Measurements from ENCODE around the gene ZNF423. TPM values are rescaled to one million over a fixed set of nuclear protein-coding genes. Genes with fewer than 3 reads are reported as not detected.

The ZNF423 gene
- total RNA-seq, 1 experiment from 2014 or later: 11.1 TPM

- Histone ChIP-seq H3K4me1 (ENCODE audit: insufficient read depth, low read length, poor library complexity, severe bottlenecking) (no peaks in the 10 kb centered on the region), H3K4me3 (ENCODE audit: low read depth, low read length, poor library complexity, severe bottlenecking) (no peak overlapping the region), H3K9me3 (ENCODE audit: low read depth, low read length, poor library complexity, severe bottlenecking) (no peaks in the 10 kb centered on the region), H3K27ac (ENCODE audit: low read depth, low read length, poor library complexity, severe bottlenecking) (no peak overlapping the region), H3K36me3 (ENCODE audit: insufficient read depth, low read length, poor library complexity, severe bottlenecking) (no peaks in the 10 kb centered on the region), H3K27me3 (replicated peaks; ENCODE audit: insufficient read depth, low read depth, low read length, poor library complexity) (no peaks in the 10 kb centered on the region)
- TF ChIP-seq, protein P1, sequence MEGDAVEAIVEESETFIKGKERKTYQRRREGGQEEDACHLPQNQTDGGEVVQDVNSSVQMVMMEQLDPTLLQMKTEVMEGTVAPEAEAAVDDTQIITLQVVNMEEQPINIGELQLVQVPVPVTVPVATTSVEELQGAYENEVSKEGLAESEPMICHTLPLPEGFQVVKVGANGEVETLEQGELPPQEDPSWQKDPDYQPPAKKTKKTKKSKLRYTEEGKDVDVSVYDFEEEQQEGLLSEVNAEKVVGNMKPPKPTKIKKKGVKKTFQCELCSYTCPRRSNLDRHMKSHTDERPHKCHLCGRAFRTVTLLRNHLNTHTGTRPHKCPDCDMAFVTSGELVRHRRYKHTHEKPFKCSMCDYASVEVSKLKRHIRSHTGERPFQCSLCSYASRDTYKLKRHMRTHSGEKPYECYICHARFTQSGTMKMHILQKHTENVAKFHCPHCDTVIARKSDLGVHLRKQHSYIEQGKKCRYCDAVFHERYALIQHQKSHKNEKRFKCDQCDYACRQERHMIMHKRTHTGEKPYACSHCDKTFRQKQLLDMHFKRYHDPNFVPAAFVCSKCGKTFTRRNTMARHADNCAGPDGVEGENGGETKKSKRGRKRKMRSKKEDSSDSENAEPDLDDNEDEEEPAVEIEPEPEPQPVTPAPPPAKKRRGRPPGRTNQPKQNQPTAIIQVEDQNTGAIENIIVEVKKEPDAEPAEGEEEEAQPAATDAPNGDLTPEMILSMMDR (conservative IDR thresholded peaks at IDR 0.05; ENCODE audit: low read depth, low read length): no peak
- TF ChIP-seq EZH2 (IDR thresholded peaks at IDR 0.05; ENCODE audit: borderline replicate concordance, low read depth, low read length, poor library complexity, severe bottlenecking): no peak
- intact Hi-C loops (cut with micrococcal nuclease; ENCODE audit: unreplicated experiment): no loop called here
- POLR2A ChIA-PET (ENCODE audit: low non-redundant PET): interaction anchor here (0.6 kb wide), 1 partner anchor 17 kb away, joined by 4 read pairs; no protein-coding TSS in a partner anchor
- CTCF ChIA-PET: no interaction called here
- no TSS peak for BruUV-seq (replicated peaks)
- no peak for DNase-seq (ENCODE audit: low spot score)
Observed at GRCh38 chr16:49630783-49631182, 225.1 kb downstream of the ZNF423 start.

GRCh38 chr16:49629851-49630250 is 226.1 kb downstream of the ZNF423 start:
- Histone ChIP-seq H3K36me3 (ENCODE audit: insufficient read depth, low read length, poor library complexity, severe bottlenecking) (no peaks in the 10 kb centered on the region), H3K27ac (ENCODE audit: low read depth, low read length, poor library complexity, severe bottlenecking) (no peak overlapping the region), H3K9me3 (ENCODE audit: low read depth, low read length, poor library complexity, severe bottlenecking) (no peaks in the 10 kb centered on the region), H3K4me1 (ENCODE audit: insufficient read depth, low read length, poor library complexity, severe bottlenecking) (no peaks in the 10 kb centered on the region), H3K27me3 (replicated peaks; ENCODE audit: insufficient read depth, low read depth, low read length, poor library complexity) (no peaks in the 10 kb centered on the region), H3K4me3 (ENCODE audit: low read depth, low read length, poor library complexity, severe bottlenecking) (no peak overlapping the region)
- intact Hi-C loops (cut with micrococcal nuclease; ENCODE audit: unreplicated experiment): no loop called here
- TF ChIP-seq, protein P1 (conservative IDR thresholded peaks at IDR 0.05; ENCODE audit: low read depth, low read length): no peak
- no peak for TF ChIP-seq EZH2 (IDR thresholded peaks at IDR 0.05; ENCODE audit: borderline replicate concordance, low read depth, low read length, poor library complexity, severe bottlenecking)
- no peak for DNase-seq (ENCODE audit: low spot score)
- no TSS peak for BruUV-seq (replicated peaks)
- CTCF ChIA-PET: no interaction called here
- POLR2A ChIA-PET (ENCODE audit: low non-redundant PET): no interaction called here

DNA sequence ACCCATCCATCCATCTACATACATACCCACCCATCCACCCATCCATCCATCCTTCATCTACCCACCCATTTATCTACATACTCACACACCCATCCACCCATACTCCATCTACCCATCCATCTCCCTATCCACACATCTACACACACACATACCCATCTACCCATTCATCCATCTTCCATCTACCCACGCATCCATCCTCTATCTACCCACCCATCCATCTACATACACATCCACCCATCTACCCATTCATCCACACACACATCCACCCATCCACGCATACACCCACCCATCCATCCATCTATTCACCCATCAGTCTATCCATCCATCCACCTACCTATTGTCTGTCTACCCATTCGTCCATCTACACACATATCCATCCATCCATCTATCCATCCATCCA is 227.8 kb downstream of the ZNF423 start:
- Histone ChIP-seq H3K4me3 (ENCODE audit: low read depth, low read length, poor library complexity, severe bottlenecking) (no peak overlapping the region), H3K4me1 (ENCODE audit: insufficient read depth, low read length, poor library complexity, severe bottlenecking) (no peaks in the 10 kb centered on the region), H3K27ac (ENCODE audit: low read depth, low read length, poor library complexity, severe bottlenecking) (no peak overlapping the region), H3K36me3 (ENCODE audit: insufficient read depth, low read length, poor library complexity, severe bottlenecking) (no peaks in the 10 kb centered on the region), H3K9me3 (ENCODE audit: low read depth, low read length, poor library complexity, severe bottlenecking) (no peaks in the 10 kb centered on the region), H3K27me3 (replicated peaks; ENCODE audit: insufficient read depth, low read depth, low read length, poor library complexity) (no peaks in the 10 kb centered on the region)
- no TSS peak for BruUV-seq (replicated peaks)
- POLR2A ChIA-PET (ENCODE audit: low non-redundant PET): no interaction called here
- TF ChIP-seq EZH2 (IDR thresholded peaks at IDR 0.05; ENCODE audit: borderline replicate concordance, low read depth, low read length, poor library complexity, severe bottlenecking): no peak
- TF ChIP-seq, protein P1 (conservative IDR thresholded peaks at IDR 0.05; ENCODE audit: low read depth, low read length): no peak
- intact Hi-C loops (cut with micrococcal nuclease; ENCODE audit: unreplicated experiment): no loop called here
- CTCF ChIA-PET: no interaction called here
- no peak for DNase-seq (ENCODE audit: low spot score)
